ENCODE results near the gene SARNP. TPM values are rescaled to one million over a fixed set of nuclear protein-coding genes. Genes with fewer than 3 reads are reported as not detected.

SARNP gene
- total and polyA plus RNA-seq, 10 of the 15 experiments (the other 5 are each of a cell fraction or from before 2014, with no cell fraction given), result 77.6 to 445 (median 188) TPM

DNA sequence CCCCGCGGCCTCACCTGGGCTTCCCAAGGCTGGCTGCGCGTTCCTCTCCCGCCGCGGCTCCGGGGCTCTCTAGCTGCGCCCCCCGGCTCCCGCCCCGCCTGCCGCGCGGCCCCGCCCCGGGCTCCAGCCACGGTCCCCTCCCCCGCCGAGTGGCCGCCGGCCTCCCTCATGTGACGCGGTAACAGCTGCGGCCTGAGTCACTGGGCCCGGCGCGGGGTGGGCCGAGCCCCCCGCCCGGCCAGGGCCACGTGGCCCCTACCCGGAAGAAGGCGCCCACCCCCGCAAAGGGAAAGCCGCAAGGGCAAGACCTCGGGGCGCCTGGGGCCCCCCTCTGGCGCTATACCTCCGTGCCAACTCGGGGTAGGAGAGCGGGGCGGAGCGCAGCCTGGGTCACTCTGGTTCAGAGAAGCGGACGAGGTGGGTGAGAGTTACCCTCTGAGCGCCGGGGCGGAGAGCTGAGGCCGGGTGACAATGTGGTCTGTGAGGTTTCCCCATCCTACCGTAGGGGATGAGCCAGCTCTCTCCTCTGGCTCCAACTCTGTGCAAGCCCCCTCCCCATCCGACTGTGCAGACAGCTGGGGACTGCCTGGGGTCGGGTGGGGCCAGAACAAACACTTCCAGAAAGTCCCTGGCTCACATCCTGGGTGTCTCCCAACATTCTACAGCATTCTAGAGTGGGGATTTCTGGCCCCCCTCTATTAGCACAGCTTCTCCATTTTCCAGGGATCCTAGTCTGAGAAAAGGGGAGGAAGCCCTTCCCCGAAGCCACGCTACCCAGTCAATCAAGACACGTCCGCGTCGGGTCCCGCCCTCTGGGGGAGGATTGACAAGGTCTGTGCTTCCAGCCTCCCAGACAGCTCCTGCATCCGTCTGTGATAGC is 88.3 kb downstream of the SARNP start, which contains the start of gene CD63:
TSS of gene CD63 (minus strand) at position 71 of the 880 bp plus-strand sequence. CDS start 668 bp downstream, outside the sequence.
- peaks cover 11% of the 10 kb centered on the region for H3K4me1 ChIP-seq (ENCODE audit: control insufficient read depth, insufficient read depth, low read length)
- H3K27ac ChIP-seq (ENCODE audit: control insufficient read depth, insufficient read depth), result peak within 1 kb of the TSS; percentile 68
- DNase-seq (ENCODE audit: low read depth, low spot score), result no peak
- no peaks in the 10 kb centered on the region for H3K27me3 ChIP-seq (replicated peaks in 1 of 2; ENCODE audit: control insufficient read depth in 2 of 2, insufficient read depth in 2 of 2, low read length in 1 of 2)
- H3K4me2 ChIP-seq (ENCODE audit: control insufficient read depth, insufficient read depth), result peak within 1 kb of the TSS; percentile 70
- in situ Hi-C loops (cut with MboI) (no loop called here), intact Hi-C loops (cut with micrococcal nuclease; ENCODE audit: unreplicated experiment) (loop anchor here (1.0 kb wide), 1 partner anchor 8 kb away; no protein-coding TSS in a partner anchor)
- peak within 1 kb of the TSS; percentile 67 for H3K9ac ChIP-seq (ENCODE audit: control insufficient read depth, insufficient read depth, low read length)
- peaks cover under 1 to 3% of the 10 kb centered on the region in 2 experiments; a peak in 3 of 4 replicates for H3K36me3 ChIP-seq (ENCODE audit: control insufficient read depth in 2 of 2, insufficient read depth in 2 of 2, low read length in 1 of 2)
- FAIRE-seq, result peak; percentile 94
- H3K4me3 ChIP-seq, result peak within 1 kb of the TSS; percentile 76
- ChIA-PET CTCF (interaction anchor here (0.7 to 2.9 kb wide), 19 partner anchors 9 to 631 kb away, joined by 3 to 59 read pairs (median 4); partner anchors contain the start of genes BLOC1S1, ORMDL2, RDH5 and RPL41), POLR2A (interaction anchor here (0.6 to 4.5 kb wide), 19 partner anchors 9 to 375 kb away, joined by 3 to 39 read pairs (median 4); partner anchors contain the start of genes BLOC1S1, DNAJC14, ITGA7 and ORMDL2), SMC1A (ENCODE audit: uncharacterized antibody, unreplicated experiment) (interaction anchor here (0.9 to 2.7 kb wide), 15 partner anchors 9 to 312 kb away, joined by 3 to 30 read pairs (median 3); partner anchors contain the start of genes BLOC1S1, DNAJC14, ORMDL2 and RDH5), RAD21 (ENCODE audit: unreplicated experiment) (interaction anchor here (0.6 to 4.4 kb wide), 17 partner anchors 9 to 459 kb away, joined by 3 to 58 read pairs (median 4); partner anchors contain the start of genes BLOC1S1, ORMDL2, RAB5B and RDH5)
- BruUV-seq (replicated peaks), result TSS peak; percentile 77
- ATAC-seq, result peak; percentile 79
- H3K9me3 ChIP-seq (replicated peaks; ENCODE audit: control insufficient read depth, insufficient read depth, low read length), result no peaks in the 10 kb centered on the region
- under 1% methylated on average over 34 of the region's 61 CpGs for WGBS (ENCODE audit: insufficient coverage, insufficient replicate concordance, low lambda C conversion rate, missing lambda C conversion rate)
- H2AFZ ChIP-seq (ENCODE audit: control insufficient read depth, low read depth, low read length), result peak within 1 kb of the TSS; percentile 79
- H3K79me2 ChIP-seq (ENCODE audit: control insufficient read depth, insufficient read depth, low read length), result peaks cover 11% of the 10 kb centered on the region
- H4K20me1 ChIP-seq (ENCODE audit: control insufficient read depth, insufficient read depth), result no peaks in the 10 kb centered on the region
- TF ChIP-seq ZNF274 (IDR thresholded peaks at IDR 0.05; ENCODE audit: insufficient read depth, insufficient read length) (no peak), IKZF2 (IDR thresholded peaks at IDR 0.05) (peak in 1 of 2 experiments; percentile 52), MAX (IDR thresholded peaks at IDR 0.05; ENCODE audit: low read depth, low read length) (peak; percentile 87), SMAD5 (IDR thresholded peaks at IDR 0.05; ENCODE audit: low read depth) (no peak), STAT1 (conservative IDR thresholded peaks at IDR 0.05) (no peak), PRDM15 (CRISPR knock-in tag; IDR thresholded peaks at IDR 0.05) (no peak), BCLAF1 (IDR thresholded peaks at IDR 0.05) (no peak), MEF2B (IDR thresholded peaks at IDR 0.05; ENCODE audit: partially characterized antibody, poor library complexity, severe bottlenecking) (peak; percentile 65), STAT3 (IDR thresholded peaks at IDR 0.05; ENCODE audit: low read depth, low read length) (no peak), BCL3 (IDR thresholded peaks at IDR 0.05; ENCODE audit: borderline replicate concordance, insufficient read depth, low read depth, low read length, poor library complexity, severe bottlenecking) (no peak), ZNF384 (IDR thresholded peaks at IDR 0.05; ENCODE audit: borderline replicate concordance, low read depth, low read length) (no peak), BACH1 (IDR thresholded peaks at IDR 0.05; ENCODE audit: borderline replicate concordance) (peak; percentile 21; the same call in 1 of the 2 replicates), SIX5 (IDR thresholded peaks at IDR 0.05; ENCODE audit: low read depth, low read length, severe bottlenecking) (no peak)

All from GM12878 (cell line).